ENCODE measurements around the gene ALLC. TPM values are rescaled to one million over a fixed set of nuclear protein-coding genes. Genes with fewer than 3 reads are reported as not detected.

ALLC gene
- total RNA-seq, 1 donor from 2014 or later, result not detected

- intact Hi-C loops (cut with micrococcal nuclease), result no loop called here
- H3K27me3 ChIP-seq (ENCODE audit: low read depth), result no peaks in the 10 kb centered on the region
- DNase-seq, result no peak
- no peak for TF ChIP-seq CTCF (IDR thresholded peaks at IDR 0.05; ENCODE audit: borderline replicate concordance)
- peaks cover 3% of the 10 kb centered on the region for H3K9me3 ChIP-seq (replicated peaks)
- H3K4me3 ChIP-seq, result no peak overlapping the region
- H3K36me3 ChIP-seq, result no peaks in the 10 kb centered on the region
- peaks cover 36% of the 10 kb centered on the region for H3K4me1 ChIP-seq
- no peak overlapping the region for H3K27ac ChIP-seq (replicated peaks)
Observed at GRCh38 chr2:3628800-3629199, 29.2 kb upstream of the ALLC start.

GRCh38 chr2:3630631-3631030, 27.4 kb upstream of the ALLC start:
- Histone ChIP-seq H3K9me3 (replicated peaks) (no peaks in the 10 kb centered on the region), H3K4me1 (peaks cover 36% of the 10 kb centered on the region), H3K27me3 (ENCODE audit: low read depth) (no peaks in the 10 kb centered on the region), H3K27ac (replicated peaks) (no peak overlapping the region), H3K4me3 (no peak overlapping the region), H3K36me3 (no peaks in the 10 kb centered on the region)
- intact Hi-C loops (cut with micrococcal nuclease), result no loop called here
- TF ChIP-seq CTCF (IDR thresholded peaks at IDR 0.05; ENCODE audit: borderline replicate concordance), result no peak
- no peak for DNase-seq

- intact Hi-C loops (cut with micrococcal nuclease), result no loop called here
- Histone ChIP-seq H3K9me3 (replicated peaks) (no peaks in the 10 kb centered on the region), H3K4me1 (peaks cover 29% of the 10 kb centered on the region), H3K36me3 (no peaks in the 10 kb centered on the region), H3K27me3 (ENCODE audit: low read depth) (no peaks in the 10 kb centered on the region), H3K27ac (replicated peaks) (no peak overlapping the region), H3K4me3 (no peak overlapping the region)
- DNase-seq, result no peak
- TF ChIP-seq CTCF (IDR thresholded peaks at IDR 0.05; ENCODE audit: borderline replicate concordance), result no peak
Observed at GRCh38 chr2:3631161-3631850, 26.7 kb upstream of the ALLC start.

GRCh38 chr2:3631851-3632659, 25.9 kb upstream of the ALLC start:
- intact Hi-C loops (cut with micrococcal nuclease), result no loop called here
- Histone ChIP-seq H3K27ac (replicated peaks) (no peak overlapping the region), H3K4me1 (peaks cover 22% of the 10 kb centered on the region), H3K4me3 (no peak overlapping the region), H3K27me3 (ENCODE audit: low read depth) (no peaks in the 10 kb centered on the region), H3K36me3 (no peaks in the 10 kb centered on the region), H3K9me3 (replicated peaks) (no peaks in the 10 kb centered on the region)
- DNase-seq, result no peak
- TF ChIP-seq CTCF (IDR thresholded peaks at IDR 0.05; ENCODE audit: borderline replicate concordance), result no peak

GRCh38 chr2:3633089-3633981, 24.7 kb upstream of the ALLC start:
- TF ChIP-seq CTCF (IDR thresholded peaks at IDR 0.05; ENCODE audit: borderline replicate concordance), result no peak
- no peaks in the 10 kb centered on the region for H3K9me3 ChIP-seq (replicated peaks)
- intact Hi-C loops (cut with micrococcal nuclease), result no loop called here
- no peaks in the 10 kb centered on the region for H3K36me3 ChIP-seq
- no peaks in the 10 kb centered on the region for H3K27me3 ChIP-seq (ENCODE audit: low read depth)
- H3K4me3 ChIP-seq, result no peak overlapping the region
- DNase-seq, result no peak
- H3K27ac ChIP-seq (replicated peaks), result no peak overlapping the region
- H3K4me1 ChIP-seq, result peaks cover 20% of the 10 kb centered on the region
